Dendritic cell treated with granulocyte-macrophage colony-stimulating factor and Interleukin-4, amounts not matched to agents 40 ng/mL and 50 ng/mL, for 4 days (primary cell): ENCODE measurements around the gene ANKRD34A.

Experiments used
- H3K27ac Mint-ChIP-seq: one replicate; pipeline ENCODE4 v1.8.0; 2022; ENCODE audit warnings: mild to moderate bottlenecking, mixed read lengths
- H3K27me3 Mint-ChIP-seq: one replicate; pipeline ENCODE4 v1.8.0; 2022; ENCODE audit warnings: mild to moderate bottlenecking, mixed read lengths
- H3K36me3 Mint-ChIP-seq: one replicate; pipeline ENCODE4 v1.8.0; 2022; ENCODE audit warnings: low read depth, mixed read lengths
- H3K4me1 Mint-ChIP-seq: one replicate; pipeline ENCODE4 v1.8.0; 2022; ENCODE audit warnings: low read depth, mixed read lengths
- H3K4me3 Mint-ChIP-seq: one replicate; pipeline ENCODE4 v1.8.0; 2022; ENCODE audit warnings: mild to moderate bottlenecking, moderate library complexity, mixed read lengths
- H3K9me3 Mint-ChIP-seq: one replicate; pipeline ENCODE4 v1.8.0; 2022; ENCODE audit warnings: mixed read lengths
- intact Hi-C: fragments of 100-400 bp; cut with micrococcal nuclease; formaldehyde crosslinking; loops from one replicate; pipeline ENCODE4 v1.15.0; 2022

The ANKRD34A gene

GRCh38 chr1:145995148-145995881 lies 30.9 kb upstream of the ANKRD34A start:
- Mint-ChIP-seq H3K27me3 (no peaks in the 10 kb centered on the region), H3K27ac (peak overlapping the region; percentile 95), H3K4me3 (peak overlapping the region; percentile 99), H3K36me3 (peaks cover 65% of the 10 kb centered on the region), H3K4me1 (peaks cover 48% of the 10 kb centered on the region), H3K9me3 (no peaks in the 10 kb centered on the region)
- intact Hi-C loops: no loop called here

DNA sequence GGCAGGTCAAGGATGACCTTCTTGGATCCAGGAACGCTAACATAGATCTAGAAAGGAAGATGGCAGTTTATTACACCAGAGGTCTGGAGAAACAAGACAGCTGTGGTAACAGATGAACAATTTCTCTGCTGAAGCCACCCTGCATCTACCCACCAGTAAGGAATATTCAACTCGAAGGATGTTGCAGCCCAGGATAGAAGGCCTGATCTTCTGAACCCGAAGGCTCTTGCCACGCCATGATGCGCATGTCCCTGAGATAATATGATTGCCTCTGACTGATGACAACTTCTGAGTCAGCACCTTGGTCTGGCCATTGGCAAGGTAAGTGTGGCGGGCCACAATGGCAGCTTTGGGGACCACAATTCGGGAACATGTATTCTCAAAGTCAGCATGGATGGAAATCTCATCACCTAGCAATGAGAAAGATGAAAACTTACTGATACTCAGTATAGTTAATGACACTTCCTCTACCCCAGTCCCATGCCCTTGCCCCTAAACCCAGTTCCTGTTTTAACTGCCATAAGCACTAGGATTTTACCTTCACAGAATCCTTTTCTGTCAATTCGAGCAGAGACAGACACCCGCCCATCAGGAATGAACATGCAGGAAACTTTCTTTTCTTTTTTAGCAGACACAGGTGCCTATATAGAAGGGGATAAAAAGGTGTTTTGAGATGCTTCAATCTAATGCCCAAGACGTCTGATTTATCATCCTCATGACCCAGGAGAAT lies 30.2 kb upstream of the ANKRD34A start:
- Mint-ChIP-seq H3K36me3 (peaks cover 65% of the 10 kb centered on the region), H3K27ac (peak overlapping the region; percentile 95), H3K9me3 (no peaks in the 10 kb centered on the region), H3K27me3 (no peaks in the 10 kb centered on the region), H3K4me1 (peaks cover 45% of the 10 kb centered on the region), H3K4me3 (peak overlapping the region; percentile 99)
- intact Hi-C loops: no loop called here

- Mint-ChIP-seq H3K36me3 (peaks cover 65% of the 10 kb centered on the region), H3K4me1 (peaks cover 39% of the 10 kb centered on the region), H3K9me3 (no peaks in the 10 kb centered on the region), H3K4me3 (peak overlapping the region; percentile 99), H3K27me3 (no peaks in the 10 kb centered on the region), H3K27ac (peak overlapping the region; percentile 95)
- intact Hi-C loops: no loop called here
These were observed 29.4 kb upstream of the ANKRD34A start for GRCh38 chr1:145993618-145994390.

GRCh38 chr1:145992958-145993617 lies 28.7 kb upstream of the ANKRD34A start:
- H3K36me3 Mint-ChIP-seq: peaks cover 65% of the 10 kb centered on the region
- intact Hi-C loops: no loop called here
- H3K4me3 Mint-ChIP-seq: peak overlapping the region; percentile 99
- peak overlapping the region; percentile 95 for H3K27ac Mint-ChIP-seq
- H3K27me3 Mint-ChIP-seq: no peaks in the 10 kb centered on the region
- no peaks in the 10 kb centered on the region for H3K9me3 Mint-ChIP-seq
- H3K4me1 Mint-ChIP-seq: peaks cover 46% of the 10 kb centered on the region

GRCh38 chr1:145992502-145992936 lies 28.1 kb upstream of the ANKRD34A start:
- Mint-ChIP-seq H3K27ac (peak overlapping the region; percentile 95), H3K4me1 (peaks cover 46% of the 10 kb centered on the region), H3K4me3 (peak overlapping the region; percentile 99), H3K9me3 (no peaks in the 10 kb centered on the region), H3K27me3 (no peaks in the 10 kb centered on the region), H3K36me3 (peaks cover 62% of the 10 kb centered on the region)
- intact Hi-C loops: no loop called here

GRCh38 chr1:145991735-145992412 lies 27.5 kb upstream of the ANKRD34A start:
- peaks cover 42% of the 10 kb centered on the region for H3K4me1 Mint-ChIP-seq
- peaks cover 56% of the 10 kb centered on the region for H3K36me3 Mint-ChIP-seq
- peak overlapping the region; percentile 95 for H3K27ac Mint-ChIP-seq
- intact Hi-C loops: no loop called here
- H3K4me3 Mint-ChIP-seq: peak overlapping the region; percentile 99
- H3K27me3 Mint-ChIP-seq: no peaks in the 10 kb centered on the region
- H3K9me3 Mint-ChIP-seq: no peaks in the 10 kb centered on the region

DNA sequence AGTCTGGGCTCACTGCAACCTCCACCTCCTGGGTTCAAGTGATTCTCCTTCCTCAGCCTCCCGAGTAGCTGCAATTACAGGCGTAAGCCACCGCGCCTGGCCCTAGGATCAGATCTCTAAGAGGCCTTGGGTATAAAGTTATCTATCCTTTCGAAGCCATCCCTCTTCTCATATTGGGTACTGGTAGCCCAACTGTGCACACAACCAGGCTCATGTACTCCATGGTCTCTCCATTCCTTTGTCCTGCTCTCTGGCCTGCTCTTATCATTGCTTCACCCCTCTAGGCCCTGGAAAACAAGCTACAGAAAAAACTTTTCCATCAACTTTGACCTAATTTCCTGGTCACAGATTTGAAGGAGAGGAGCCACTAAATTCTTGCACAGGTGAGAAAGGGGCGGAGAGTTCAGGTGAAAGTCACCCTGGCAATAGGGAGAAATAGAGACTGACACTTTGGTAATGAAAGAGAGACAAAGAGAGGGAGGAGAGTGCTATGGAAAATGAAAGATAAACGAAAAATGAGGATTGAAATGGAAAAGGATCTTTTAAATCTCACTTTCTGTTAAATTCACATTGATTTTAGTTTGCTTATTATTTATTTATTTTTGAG lies 26.0 kb upstream of the ANKRD34A start:
- H3K27ac Mint-ChIP-seq: peak overlapping the region; percentile 95
- peak overlapping the region; percentile 13 for H3K4me3 Mint-ChIP-seq
- no peaks in the 10 kb centered on the region for H3K27me3 Mint-ChIP-seq
- no peaks in the 10 kb centered on the region for H3K9me3 Mint-ChIP-seq
- peaks cover 40% of the 10 kb centered on the region for H3K36me3 Mint-ChIP-seq
- peaks cover 54% of the 10 kb centered on the region for H3K4me1 Mint-ChIP-seq
- intact Hi-C loops: no loop called here

- intact Hi-C loops: no loop called here
- peaks cover 25% of the 10 kb centered on the region for H3K36me3 Mint-ChIP-seq
- no peaks in the 10 kb centered on the region for H3K9me3 Mint-ChIP-seq
- H3K4me3 Mint-ChIP-seq: no peak overlapping the region
- no peaks in the 10 kb centered on the region for H3K27me3 Mint-ChIP-seq
- H3K4me1 Mint-ChIP-seq: peaks cover 65% of the 10 kb centered on the region
- H3K27ac Mint-ChIP-seq: peak overlapping the region; percentile 95
These were observed 24.4 kb upstream of the ANKRD34A start for GRCh38 chr1:145988773-145989172.

GRCh38 chr1:145987926-145988325 lies 23.6 kb upstream of the ANKRD34A start:
- peaks cover 16% of the 10 kb centered on the region for H3K36me3 Mint-ChIP-seq
- peaks cover 60% of the 10 kb centered on the region for H3K4me1 Mint-ChIP-seq
- H3K27me3 Mint-ChIP-seq: no peaks in the 10 kb centered on the region
- H3K9me3 Mint-ChIP-seq: no peaks in the 10 kb centered on the region
- no peak overlapping the region for H3K4me3 Mint-ChIP-seq
- intact Hi-C loops: no loop called here
- peak overlapping the region; percentile 95 for H3K27ac Mint-ChIP-seq

DNA sequence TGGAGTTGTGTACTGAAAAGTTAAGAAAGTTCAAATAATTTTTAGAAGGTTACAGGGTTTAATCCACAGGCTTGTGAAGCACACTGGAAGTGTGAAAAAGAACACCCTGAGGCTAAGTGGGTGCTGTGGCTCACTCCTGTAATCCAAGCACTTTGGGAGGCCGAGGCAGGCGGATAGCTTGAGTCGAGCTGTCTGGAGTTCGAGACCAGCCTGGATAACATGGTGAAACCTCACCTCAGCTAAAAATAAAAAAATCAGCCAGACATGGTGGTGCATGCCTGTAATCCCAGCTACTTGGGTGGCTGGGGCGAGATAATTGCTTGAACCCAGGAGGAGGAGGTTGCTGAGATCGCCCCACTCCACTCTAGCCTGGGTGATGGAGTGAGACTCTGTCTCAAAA lies 22.2 kb upstream of the ANKRD34A start:
- H3K4me3 Mint-ChIP-seq: no peak overlapping the region
- H3K4me1 Mint-ChIP-seq: peaks cover 49% of the 10 kb centered on the region
- intact Hi-C loops: no loop called here
- H3K27me3 Mint-ChIP-seq: no peaks in the 10 kb centered on the region
- peak overlapping the region; percentile 95 for H3K27ac Mint-ChIP-seq
- H3K36me3 Mint-ChIP-seq: peaks cover 2% of the 10 kb centered on the region
- H3K9me3 Mint-ChIP-seq: no peaks in the 10 kb centered on the region

- Mint-ChIP-seq H3K4me3 (peak overlapping the region; percentile 85), H3K4me1 (peaks cover 48% of the 10 kb centered on the region), H3K27ac (peak overlapping the region; percentile 95), H3K27me3 (no peaks in the 10 kb centered on the region), H3K9me3 (no peaks in the 10 kb centered on the region), H3K36me3 (no peaks in the 10 kb centered on the region)
- intact Hi-C loops: loop anchor here (1.0 kb wide), 1 partner anchor 11 kb away; the partner anchor contains the start of gene TXNIP
These were observed 21.4 kb upstream of the ANKRD34A start for GRCh38 chr1:145985502-145986439.

DNA sequence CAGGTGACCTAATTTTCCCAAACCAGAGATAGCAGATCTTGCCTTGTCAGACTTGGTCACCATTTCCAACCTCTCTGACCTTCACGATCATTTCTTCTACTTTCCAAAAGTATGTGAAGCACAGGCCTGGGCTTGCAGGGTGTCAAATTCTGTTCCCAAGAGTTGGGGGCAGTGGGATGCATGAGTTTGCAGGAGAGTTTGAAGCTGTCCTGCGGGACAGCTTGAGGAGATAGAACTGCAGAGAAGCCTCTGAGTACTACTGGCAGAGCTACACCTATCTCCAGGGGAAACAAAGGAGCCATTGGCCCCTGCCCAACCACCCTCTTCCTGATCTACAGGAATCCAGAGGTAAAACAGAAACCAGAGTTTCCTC lies 20.7 kb upstream of the ANKRD34A start:
- no peaks in the 10 kb centered on the region for H3K9me3 Mint-ChIP-seq

More for the DNA sequence above, 20.7 kb upstream of the ANKRD34A start:
- H3K27me3 Mint-ChIP-seq: no peaks in the 10 kb centered on the region
- peak overlapping the region; percentile 95 for H3K27ac Mint-ChIP-seq
- peaks cover 42% of the 10 kb centered on the region for H3K4me1 Mint-ChIP-seq
- intact Hi-C loops: loop anchor here (1.0 kb wide), 1 partner anchor 11 kb away; the partner anchor contains the start of gene TXNIP
- peak overlapping the region; percentile 85 for H3K4me3 Mint-ChIP-seq
- H3K36me3 Mint-ChIP-seq: no peaks in the 10 kb centered on the region
